ENCODE data around the gene STK39.
"Not testable (repeated sequence)": the region's sequence is repeated elsewhere in the genome, so short reads cannot be mapped to it uniquely, and the experiment has no call there.

STK39 gene

DNA sequence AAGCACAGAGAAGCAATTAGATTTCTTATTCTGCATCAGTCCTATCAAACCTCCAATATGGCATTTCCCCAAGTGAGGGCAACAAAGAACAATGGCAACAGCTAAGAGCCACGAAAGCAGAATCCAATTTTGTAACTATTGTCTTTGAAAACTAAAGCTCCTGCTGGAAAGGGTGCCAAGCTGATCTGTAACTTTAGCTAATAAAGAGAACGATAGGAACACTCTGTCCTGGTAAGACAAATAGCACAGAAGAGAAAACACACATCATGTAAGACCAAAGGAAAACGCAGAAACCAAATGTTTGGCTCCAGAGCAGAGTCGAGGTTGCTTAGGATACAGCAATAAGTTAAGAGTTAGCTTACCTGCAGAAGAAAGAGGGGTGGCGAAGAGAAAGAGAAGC, 160.5 kb downstream of the STK39 start:
- no peak overlapping the region for H3K4ac ChIP-seq (ENCODE audit: low read depth, low read length)
- WGBS (ENCODE audit: extremely low coverage, insufficient coverage, low lambda C conversion rate) = no CpG with 5 or more reads among the region's 5 CpGs

DNA sequence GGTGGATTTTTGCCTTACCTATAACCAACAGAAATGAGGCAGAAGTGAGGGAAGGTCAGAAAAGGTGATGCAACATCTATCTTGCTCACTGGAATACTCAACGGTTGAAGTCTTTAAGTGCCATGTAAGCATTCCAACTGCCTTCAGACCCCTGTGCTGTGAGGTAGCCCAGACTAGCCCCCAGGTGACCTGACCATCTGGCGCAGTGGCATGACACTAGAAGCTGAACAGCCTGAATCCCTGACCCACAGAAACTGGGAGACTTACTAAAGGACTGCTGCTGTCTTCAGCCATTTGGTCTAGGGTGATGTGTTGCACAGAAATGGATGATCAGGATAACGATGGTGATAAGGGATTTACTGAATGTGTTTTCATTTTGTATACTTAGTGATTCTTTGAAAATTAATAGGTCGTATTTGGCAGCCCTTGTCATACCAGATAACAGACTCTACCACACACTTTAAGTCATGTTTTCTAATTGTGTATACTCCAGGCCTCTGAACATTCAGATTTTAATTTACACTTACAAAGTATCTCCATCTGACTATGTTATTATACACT, 161.5 kb downstream of the STK39 start:
- Histone ChIP-seq H3K79me1 (ENCODE audit: low read length) (no peaks in the 10 kb centered on the region), H3K79me2 (ENCODE audit: control insufficient read depth, insufficient read depth, low read length) (no peaks in the 10 kb centered on the region), H4K8ac (ENCODE audit: low read depth, low read length) (no peak overlapping the region), H3K27ac (ENCODE audit: low read depth, low read length) (no peak overlapping the region), H3K9ac (ENCODE audit: low read length) (no peak overlapping the region), H4K5ac (ENCODE audit: low read length) (no peak overlapping the region), H2BK15ac (replicated peaks; ENCODE audit: low read depth) (no peak overlapping the region), H3K4me3 (ENCODE audit: low read length) (no peak overlapping the region), H3K4me2 (ENCODE audit: low read length) (no peak overlapping the region), H3K23ac (ENCODE audit: low read length) (no peak overlapping the region), H3K27me3 (ENCODE audit: insufficient read depth, low read length, poor library complexity) (no peaks in the 10 kb centered on the region), H3K36me3 (ENCODE audit: control insufficient read depth, insufficient read depth, low read length) (no peaks in the 10 kb centered on the region), H3K4me1 (ENCODE audit: control insufficient read depth, low read depth, low read length) (peaks cover 3% of the 10 kb centered on the region), H3K4ac (ENCODE audit: low read depth, low read length) (no peak overlapping the region), H2BK120ac (ENCODE audit: low read depth, low read length) (no peak overlapping the region), H3K56ac (ENCODE audit: low read length) (no peak overlapping the region), H2AK5ac (ENCODE audit: low read length) (no peak overlapping the region), H2BK5ac (ENCODE audit: low read length) (no peak overlapping the region), H3K18ac (ENCODE audit: low read length) (no peak overlapping the region)
- no peak for DNase-seq
- WGBS (ENCODE audit: extremely low coverage, insufficient coverage, low lambda C conversion rate) = no CpG with 5 or more reads among the region's 4 CpGs

More for the DNA sequence above, 160.5 kb downstream of the STK39 start:
- Histone ChIP-seq H4K8ac (ENCODE audit: low read depth, low read length) (no peak overlapping the region), H3K23ac (ENCODE audit: low read length) (no peak overlapping the region), H2BK15ac (replicated peaks; ENCODE audit: low read depth) (no peak overlapping the region), H3K79me2 (ENCODE audit: control insufficient read depth, insufficient read depth, low read length) (no peaks in the 10 kb centered on the region), H2AK5ac (ENCODE audit: low read length) (no peak overlapping the region), H3K56ac (ENCODE audit: low read length) (no peak overlapping the region), H2BK5ac (ENCODE audit: low read length) (no peak overlapping the region), H3K27ac (ENCODE audit: low read depth, low read length) (no peak overlapping the region), H3K27me3 (ENCODE audit: insufficient read depth, low read length, poor library complexity) (no peaks in the 10 kb centered on the region), H4K5ac (ENCODE audit: low read length) (no peak overlapping the region), H3K36me3 (ENCODE audit: control insufficient read depth, insufficient read depth, low read length) (no peaks in the 10 kb centered on the region), H3K18ac (ENCODE audit: low read length) (no peak overlapping the region), H3K4me1 (ENCODE audit: control insufficient read depth, low read depth, low read length) (peaks cover 3% of the 10 kb centered on the region), H3K4me2 (ENCODE audit: low read length) (no peak overlapping the region), H3K9ac (ENCODE audit: low read length) (no peak overlapping the region), H2BK120ac (ENCODE audit: low read depth, low read length) (no peak overlapping the region), H3K79me1 (ENCODE audit: low read length) (no peaks in the 10 kb centered on the region), H3K4me3 (ENCODE audit: low read length) (no peak overlapping the region)
- DNase-seq = no peak

DNA sequence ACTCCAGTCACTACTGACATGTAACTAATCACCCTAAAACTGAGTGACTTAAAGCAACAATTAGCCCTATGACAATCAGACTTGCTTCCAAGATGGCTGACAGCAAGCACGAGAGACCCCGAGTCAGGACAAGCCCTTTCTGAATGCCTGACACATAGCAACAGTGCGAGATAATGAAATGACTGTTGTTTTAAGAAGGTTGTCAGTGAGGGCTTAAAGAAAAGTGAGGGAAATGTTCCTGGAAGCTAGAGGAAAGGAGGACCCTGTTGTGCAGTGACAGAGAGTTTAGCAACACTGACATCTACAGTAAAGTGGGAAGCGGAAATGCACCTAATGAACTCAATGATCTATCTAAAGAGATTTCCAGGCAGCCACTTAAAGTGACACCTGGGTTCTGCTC, 163.1 kb downstream of the STK39 start:
- Histone ChIP-seq H3K56ac (ENCODE audit: low read length) (no peak overlapping the region), H3K4me3 (ENCODE audit: low read length) (no peak overlapping the region), H3K27ac (ENCODE audit: low read depth, low read length) (no peak overlapping the region), H2BK120ac (ENCODE audit: low read depth, low read length) (no peak overlapping the region), H3K23ac (ENCODE audit: low read length) (no peak overlapping the region), H3K79me1 (ENCODE audit: low read length) (no peaks in the 10 kb centered on the region), H3K18ac (ENCODE audit: low read length) (no peak overlapping the region), H3K4me1 (ENCODE audit: control insufficient read depth, low read depth, low read length) (peaks cover 3% of the 10 kb centered on the region), H3K36me3 (ENCODE audit: control insufficient read depth, insufficient read depth, low read length) (no peaks in the 10 kb centered on the region), H3K27me3 (ENCODE audit: insufficient read depth, low read length, poor library complexity) (no peaks in the 10 kb centered on the region), H2BK5ac (ENCODE audit: low read length) (no peak overlapping the region), H2AK5ac (ENCODE audit: low read length) (no peak overlapping the region), H3K9ac (ENCODE audit: low read length) (no peak overlapping the region), H2BK15ac (replicated peaks; ENCODE audit: low read depth) (no peak overlapping the region), H3K79me2 (ENCODE audit: control insufficient read depth, insufficient read depth, low read length) (no peaks in the 10 kb centered on the region), H3K4ac (ENCODE audit: low read depth, low read length) (no peak overlapping the region), H4K5ac (ENCODE audit: low read length) (no peak overlapping the region), H4K8ac (ENCODE audit: low read depth, low read length) (no peak overlapping the region), H3K4me2 (ENCODE audit: low read length) (no peak overlapping the region)
- peak; percentile 68 for DNase-seq
- no CpG with 5 or more reads among the region's 4 CpGs for WGBS (ENCODE audit: extremely low coverage, insufficient coverage, low lambda C conversion rate)

DNA sequence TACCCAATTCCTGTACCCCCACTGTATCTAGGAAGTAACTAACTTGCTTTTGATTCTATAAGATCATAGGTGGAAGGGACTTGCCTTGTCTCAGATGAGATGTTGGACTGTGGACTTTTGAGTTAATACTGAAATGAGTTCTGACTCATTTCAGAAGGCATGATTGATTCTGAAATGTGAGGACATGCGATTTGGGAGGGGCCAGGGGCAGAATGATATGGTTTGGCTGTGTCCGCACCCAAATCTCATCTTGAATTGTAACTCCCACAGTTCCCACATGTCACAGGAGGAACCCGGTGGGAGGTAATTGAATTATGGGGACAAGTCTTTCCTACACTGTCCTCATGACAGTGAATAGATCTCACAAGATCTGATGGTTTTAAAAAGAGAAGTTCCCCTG, 165.9 kb downstream of the STK39 start:
- not testable (repeated sequence) for H3K18ac ChIP-seq (ENCODE audit: low read length); H4K8ac ChIP-seq (ENCODE audit: low read depth, low read length); H2BK120ac ChIP-seq (ENCODE audit: low read depth, low read length); H4K5ac ChIP-seq (ENCODE audit: low read length); H3K27ac ChIP-seq (ENCODE audit: low read depth, low read length); H3K4ac ChIP-seq (ENCODE audit: low read depth, low read length); H2AK5ac ChIP-seq (ENCODE audit: low read length); H3K56ac ChIP-seq (ENCODE audit: low read length); H3K23ac ChIP-seq (ENCODE audit: low read length); H3K79me2 ChIP-seq (ENCODE audit: control insufficient read depth, insufficient read depth, low read length); DNase-seq; H2BK5ac ChIP-seq (ENCODE audit: low read length); H3K79me1 ChIP-seq (ENCODE audit: low read length); H3K4me1 ChIP-seq (ENCODE audit: control insufficient read depth, low read depth, low read length); H2BK15ac ChIP-seq (replicated peaks; ENCODE audit: low read depth); H3K4me3 ChIP-seq (ENCODE audit: low read length); H3K9ac ChIP-seq (ENCODE audit: low read length); H3K36me3 ChIP-seq (ENCODE audit: control insufficient read depth, insufficient read depth, low read length); H3K4me2 ChIP-seq (ENCODE audit: low read length); H3K27me3 ChIP-seq (ENCODE audit: insufficient read depth, low read length, poor library complexity)
- WGBS (ENCODE audit: extremely low coverage, insufficient coverage, low lambda C conversion rate) = no CpG with 5 or more reads among the region's 3 CpGs

- H2BK15ac ChIP-seq (replicated peaks; ENCODE audit: low read depth) = no peak overlapping the region
- no peak overlapping the region for H3K4me2 ChIP-seq (ENCODE audit: low read length)
- no peak overlapping the region for H3K27ac ChIP-seq (ENCODE audit: low read depth, low read length)
- DNase-seq = no peak
- no peaks in the 10 kb centered on the region for H3K79me1 ChIP-seq (ENCODE audit: low read length)
- H2BK120ac ChIP-seq (ENCODE audit: low read depth, low read length) = no peak overlapping the region
- H3K36me3 ChIP-seq (ENCODE audit: control insufficient read depth, insufficient read depth, low read length) = no peaks in the 10 kb centered on the region
- no peak overlapping the region for H2BK5ac ChIP-seq (ENCODE audit: low read length)
- H2AK5ac ChIP-seq (ENCODE audit: low read length) = no peak overlapping the region
- no peak overlapping the region for H3K18ac ChIP-seq (ENCODE audit: low read length)
- H3K9ac ChIP-seq (ENCODE audit: low read length) = no peak overlapping the region
- no peaks in the 10 kb centered on the region for H3K79me2 ChIP-seq (ENCODE audit: control insufficient read depth, insufficient read depth, low read length)
- no peak overlapping the region for H3K23ac ChIP-seq (ENCODE audit: low read length)
- H4K8ac ChIP-seq (ENCODE audit: low read depth, low read length) = no peak overlapping the region
- H3K4me3 ChIP-seq (ENCODE audit: low read length) = no peak overlapping the region
- WGBS (ENCODE audit: extremely low coverage, insufficient coverage, low lambda C conversion rate) = no CpG with 5 or more reads among the region's 3 CpGs
- no peak overlapping the region for H4K5ac ChIP-seq (ENCODE audit: low read length)
- H3K4me1 ChIP-seq (ENCODE audit: control insufficient read depth, low read depth, low read length) = peaks cover 2% of the 10 kb centered on the region
- no peak overlapping the region for H3K4ac ChIP-seq (ENCODE audit: low read depth, low read length)
- H3K27me3 ChIP-seq (ENCODE audit: insufficient read depth, low read length, poor library complexity) = no peaks in the 10 kb centered on the region
- no peak overlapping the region for H3K56ac ChIP-seq (ENCODE audit: low read length)
Measured at GRCh38 chr2:168079236-168079635, 168.2 kb downstream of the STK39 start.

DNA sequence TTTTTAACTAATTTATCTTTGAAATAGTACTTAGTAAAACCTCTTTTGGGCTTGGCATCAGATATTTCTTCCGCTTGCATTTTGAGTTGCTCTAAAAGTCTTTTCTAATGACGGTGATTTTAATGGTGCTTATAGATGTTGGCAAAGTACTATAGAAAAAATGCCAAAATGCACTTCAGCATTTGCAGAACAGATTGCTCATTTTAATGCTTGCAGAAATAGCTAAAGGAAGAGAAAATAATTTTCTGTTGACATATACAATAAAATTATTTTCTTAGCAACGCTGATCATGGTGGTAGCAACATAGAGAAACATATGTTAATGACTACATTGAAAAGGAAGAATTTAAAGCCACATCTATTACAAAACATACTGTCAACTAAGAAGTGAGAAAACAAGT, 170.7 kb downstream of the STK39 start:
- no peak overlapping the region for H3K4me2 ChIP-seq (ENCODE audit: low read length)
- no CpG with 5 or more reads among the region's 3 CpGs for WGBS (ENCODE audit: extremely low coverage, insufficient coverage, low lambda C conversion rate)

More for the DNA sequence above, 170.7 kb downstream of the STK39 start:
- no peak overlapping the region for H2AK5ac ChIP-seq (ENCODE audit: low read length)
- no peaks in the 10 kb centered on the region for H3K79me1 ChIP-seq (ENCODE audit: low read length)
- no peak overlapping the region for H3K18ac ChIP-seq (ENCODE audit: low read length)
- no peak overlapping the region for H3K4ac ChIP-seq (ENCODE audit: low read depth, low read length)
- no peak overlapping the region for H2BK5ac ChIP-seq (ENCODE audit: low read length)
- no peaks in the 10 kb centered on the region for H3K36me3 ChIP-seq (ENCODE audit: control insufficient read depth, insufficient read depth, low read length)
- H2BK15ac ChIP-seq (replicated peaks; ENCODE audit: low read depth) = no peak overlapping the region
- H3K4me3 ChIP-seq (ENCODE audit: low read length) = no peak overlapping the region
- no peak overlapping the region for H3K9ac ChIP-seq (ENCODE audit: low read length)
- H4K8ac ChIP-seq (ENCODE audit: low read depth, low read length) = no peak overlapping the region
- H3K79me2 ChIP-seq (ENCODE audit: control insufficient read depth, insufficient read depth, low read length) = no peaks in the 10 kb centered on the region
- no peak overlapping the region for H3K56ac ChIP-seq (ENCODE audit: low read length)
- no peak overlapping the region for H3K23ac ChIP-seq (ENCODE audit: low read length)
- H3K27ac ChIP-seq (ENCODE audit: low read depth, low read length) = no peak overlapping the region
- H2BK120ac ChIP-seq (ENCODE audit: low read depth, low read length) = no peak overlapping the region
- H4K5ac ChIP-seq (ENCODE audit: low read length) = no peak overlapping the region
- no peaks in the 10 kb centered on the region for H3K27me3 ChIP-seq (ENCODE audit: insufficient read depth, low read length, poor library complexity)
- DNase-seq = no peak
- no peaks in the 10 kb centered on the region for H3K4me1 ChIP-seq (ENCODE audit: control insufficient read depth, low read depth, low read length)
